ENCODE data around the gene KCNT2. TPM values are rescaled to one million over a fixed set of nuclear protein-coding genes. Genes with fewer than 3 reads are reported as not detected.

Gene KCNT2
- total RNA-seq, 2 experiments from 2014 or later = not detected

DNA sequence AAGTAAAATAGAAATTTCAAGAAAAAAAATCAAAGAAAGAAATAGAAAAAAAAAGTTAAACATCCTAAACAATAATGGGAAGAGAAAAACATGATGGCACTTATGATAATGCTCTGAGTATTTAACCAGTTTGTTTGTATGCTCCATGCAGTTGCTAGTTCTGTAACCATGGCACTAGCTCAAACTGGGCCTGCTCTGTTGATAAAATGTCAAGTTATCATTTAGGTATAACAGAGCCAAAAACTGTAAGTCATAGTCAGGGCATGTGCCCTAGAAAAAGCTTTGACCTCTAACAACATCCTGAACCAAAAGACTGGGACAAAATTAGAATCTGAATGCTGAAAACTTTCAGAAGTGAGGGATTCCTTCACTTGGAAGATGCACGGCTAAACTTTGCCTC, 148.9 kb downstream of the KCNT2 start:
- CTCF ChIA-PET = no interaction called here
- POLR2A ChIA-PET = no interaction called here

GRCh38 chr1:196454792-196455191, 153.4 kb downstream of the KCNT2 start:
- CTCF ChIA-PET = no interaction called here
- POLR2A ChIA-PET = no interaction called here

DNA sequence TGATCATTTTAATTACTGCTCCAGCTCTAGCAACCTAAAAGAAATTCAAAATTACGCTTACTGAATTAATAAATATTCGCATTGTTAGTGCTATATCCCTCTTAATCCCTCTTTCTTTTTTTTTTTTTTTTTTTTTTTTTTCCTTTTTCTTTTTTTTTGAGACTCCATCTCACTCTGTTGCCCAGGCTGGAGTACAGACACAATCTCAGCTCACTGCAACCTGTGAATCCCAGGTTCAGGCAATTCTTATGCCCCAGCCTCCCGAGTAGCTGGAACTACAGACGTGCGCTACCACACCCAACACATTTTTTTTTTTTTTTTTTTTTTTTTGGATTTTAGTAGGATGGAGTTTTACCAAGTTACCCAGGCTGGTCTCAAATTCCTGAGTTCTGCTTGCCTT, 157.1 kb downstream of the KCNT2 start:
- POLR2A ChIA-PET = no interaction called here

DNA sequence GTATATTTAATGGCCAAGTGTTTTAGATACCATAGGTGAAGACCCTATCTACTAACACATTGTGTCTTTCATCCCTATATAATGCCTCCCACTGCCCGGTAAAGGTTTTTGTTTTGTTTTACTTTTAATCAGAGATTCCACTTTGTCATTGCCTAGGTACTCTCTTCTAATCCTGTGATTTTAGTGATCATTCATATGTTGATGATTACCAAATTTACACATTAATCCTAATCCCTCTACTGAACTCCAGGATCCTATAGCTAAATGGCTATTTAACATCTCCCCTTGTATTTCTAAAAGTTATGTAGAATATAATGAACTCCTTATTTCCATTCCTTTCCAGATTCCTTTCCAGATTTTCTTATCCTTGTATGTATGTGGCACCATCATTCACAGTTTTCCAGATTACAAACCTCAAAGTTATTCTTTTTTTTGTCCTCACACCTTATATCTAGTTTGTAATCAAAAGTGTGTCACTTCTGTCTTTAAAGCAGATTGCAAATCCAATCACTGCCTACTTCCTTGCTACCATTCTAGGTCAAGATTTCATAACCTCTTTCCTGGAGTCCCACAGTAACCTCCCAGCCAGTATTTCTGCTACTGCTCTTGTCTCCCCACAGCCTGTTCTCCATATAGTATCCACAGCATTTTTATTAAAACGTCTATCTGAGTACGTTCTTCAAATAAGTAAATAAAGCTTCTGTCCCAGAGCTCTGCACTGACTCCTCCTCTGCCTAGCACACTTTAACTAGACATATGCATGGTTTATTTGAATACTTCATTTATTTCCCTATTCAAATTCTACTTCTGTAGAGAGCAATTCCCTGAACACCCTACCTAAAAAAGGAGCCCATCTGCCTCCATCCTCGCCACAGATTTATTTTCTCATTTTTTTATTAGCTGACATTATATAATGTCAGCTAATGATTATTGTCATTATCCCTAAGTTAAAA, 157.8 kb downstream of the KCNT2 start:
- POLR2A ChIA-PET = no interaction called here
- CTCF ChIA-PET = no interaction called here

More for the DNA sequence above, 157.1 kb downstream of the KCNT2 start:
- CTCF ChIA-PET = no interaction called here

DNA sequence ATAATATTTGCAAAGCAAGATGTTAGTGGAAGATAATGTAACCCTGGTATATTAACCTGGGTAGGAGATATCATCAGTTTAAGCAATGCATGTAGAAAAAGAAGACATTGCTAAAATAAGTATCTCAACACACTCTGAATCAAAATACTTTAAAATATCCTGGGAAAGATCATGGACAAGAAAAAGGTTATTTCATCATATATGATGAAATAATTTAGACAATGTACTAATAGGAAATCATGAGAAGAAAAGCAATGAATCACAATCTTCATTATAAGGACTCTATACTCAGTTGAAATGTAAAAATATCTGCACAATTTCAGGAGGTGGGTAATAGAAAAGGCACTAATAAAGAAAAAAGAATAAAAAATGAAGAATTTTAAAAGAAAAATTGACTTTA, 158.8 kb downstream of the KCNT2 start:
- ChIA-PET CTCF (no interaction called here), POLR2A (no interaction called here)

DNA sequence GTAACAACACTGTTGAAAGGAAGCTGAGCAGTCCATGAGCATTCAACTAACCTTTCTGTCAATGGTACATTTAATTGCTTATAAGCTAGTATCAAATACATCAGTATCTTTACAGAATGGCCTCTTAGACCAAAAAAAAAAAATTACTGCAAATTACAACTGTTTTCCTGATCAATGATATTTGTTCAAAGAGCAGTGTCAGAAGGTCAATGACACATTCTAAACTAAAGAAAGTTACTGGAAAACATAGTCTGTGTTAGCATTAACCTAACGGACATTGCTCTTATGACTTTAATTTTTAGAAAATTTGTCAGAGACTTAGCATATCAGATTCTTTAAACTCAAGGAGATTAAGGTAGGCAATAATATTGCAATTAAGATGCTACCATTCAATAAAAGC, 162.5 kb downstream of the KCNT2 start:
- CTCF ChIA-PET = no interaction called here
- POLR2A ChIA-PET = no interaction called here

- ChIA-PET POLR2A (no interaction called here), CTCF (no interaction called here)
These were observed 163.6 kb downstream of the KCNT2 start for GRCh38 chr1:196444634-196445033.

DNA sequence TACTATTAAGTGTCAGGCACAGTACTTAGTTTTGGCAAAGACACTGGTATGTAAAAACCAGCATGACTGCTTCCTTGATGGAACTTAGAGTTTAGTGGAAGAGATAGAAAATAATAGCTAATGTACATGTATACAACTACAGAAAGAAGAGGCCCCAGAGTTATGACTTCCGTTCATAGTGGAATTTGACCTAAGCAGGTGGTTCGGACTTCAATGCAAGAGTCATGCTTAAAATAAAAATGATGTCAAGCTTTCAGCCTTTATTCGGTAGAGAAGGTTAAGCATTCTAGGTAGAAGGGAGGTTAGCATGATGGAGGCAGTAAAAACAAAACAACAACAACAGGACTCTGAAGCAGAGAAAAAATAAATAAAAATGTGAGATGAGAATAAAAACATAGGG, 165.9 kb downstream of the KCNT2 start:
- POLR2A ChIA-PET = no interaction called here
- CTCF ChIA-PET = no interaction called here

- POLR2A ChIA-PET = no interaction called here
- CTCF ChIA-PET = no interaction called here
These were observed 167.5 kb downstream of the KCNT2 start for GRCh38 chr1:196440711-196441110.

- ChIA-PET CTCF (no interaction called here), POLR2A (no interaction called here)
These were observed 169.9 kb downstream of the KCNT2 start for GRCh38 chr1:196438329-196438728.

DNA sequence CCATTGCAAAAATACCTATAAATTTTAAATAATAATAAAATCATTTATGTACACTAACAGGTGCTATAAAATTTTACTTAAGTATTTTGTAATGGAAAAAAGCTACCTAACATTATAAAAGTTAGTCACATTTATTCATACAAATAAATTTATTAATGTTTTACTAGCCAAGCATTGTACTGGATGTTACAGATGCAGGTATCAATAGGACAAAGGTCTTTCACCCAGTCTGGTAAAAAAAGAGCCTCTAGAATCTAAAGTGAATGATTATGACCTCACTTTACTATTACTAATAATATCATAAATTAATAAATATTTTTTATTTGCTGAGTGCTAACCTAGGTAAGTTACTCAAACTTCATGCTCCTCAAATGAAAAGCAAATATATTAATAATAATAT, 170.6 kb downstream of the KCNT2 start:
- CTCF ChIA-PET = interaction anchor here (0.6 kb wide), 1 partner anchor 43 kb away, joined by 3 read pairs; no protein-coding TSS in a partner anchor
- POLR2A ChIA-PET = no interaction called here

- CTCF ChIA-PET = no interaction called here
- POLR2A ChIA-PET = no interaction called here
These were observed 175.2 kb downstream of the KCNT2 start for GRCh38 chr1:196433000-196433399.

- POLR2A ChIA-PET = no interaction called here
- CTCF ChIA-PET = no interaction called here
These were observed 180.1 kb downstream of the KCNT2 start for GRCh38 chr1:196427976-196428734.

DNA sequence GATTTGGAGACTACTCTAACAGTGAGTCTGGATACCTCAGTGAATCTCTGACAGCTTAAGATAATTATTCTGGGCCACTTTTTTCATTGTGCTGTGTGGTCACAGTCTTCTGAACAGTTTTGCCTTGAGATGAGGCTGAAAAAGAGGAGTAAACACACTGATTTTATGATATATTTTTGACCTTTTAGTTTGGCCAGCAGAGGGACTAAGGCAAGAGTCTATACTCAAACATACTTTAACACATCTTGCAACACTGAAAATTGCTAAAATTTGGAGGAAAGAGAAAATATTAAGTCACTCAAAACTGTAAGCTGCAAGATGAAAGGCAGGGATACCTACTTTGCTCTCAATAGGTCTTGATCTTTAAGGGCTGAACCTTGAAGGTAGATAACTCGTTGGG, 182.7 kb downstream of the KCNT2 start:
- ChIA-PET CTCF (no interaction called here), POLR2A (no interaction called here)

DNA sequence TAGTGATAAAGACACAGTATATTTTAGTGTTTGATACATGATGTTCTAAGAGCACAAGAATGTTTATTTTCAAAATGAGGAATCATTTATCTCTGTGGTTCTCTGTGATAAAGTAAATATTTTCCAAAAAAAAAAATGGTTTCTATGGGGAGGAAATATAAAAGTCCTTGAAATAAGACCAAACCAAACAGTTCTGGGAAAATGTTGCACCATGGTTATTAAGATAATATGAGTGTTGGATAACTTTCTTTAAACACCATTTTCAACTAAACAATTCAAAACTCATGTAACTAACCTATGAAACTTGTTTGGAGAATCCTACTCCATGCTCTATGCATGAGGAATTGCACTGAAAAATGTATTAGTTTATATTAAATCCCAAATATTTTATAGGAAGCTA, 184.6 kb downstream of the KCNT2 start:
- ChIA-PET CTCF (no interaction called here), POLR2A (no interaction called here)

- POLR2A ChIA-PET = no interaction called here
- CTCF ChIA-PET = no interaction called here
These were observed 189.5 kb downstream of the KCNT2 start for GRCh38 chr1:196418772-196419171.

DNA sequence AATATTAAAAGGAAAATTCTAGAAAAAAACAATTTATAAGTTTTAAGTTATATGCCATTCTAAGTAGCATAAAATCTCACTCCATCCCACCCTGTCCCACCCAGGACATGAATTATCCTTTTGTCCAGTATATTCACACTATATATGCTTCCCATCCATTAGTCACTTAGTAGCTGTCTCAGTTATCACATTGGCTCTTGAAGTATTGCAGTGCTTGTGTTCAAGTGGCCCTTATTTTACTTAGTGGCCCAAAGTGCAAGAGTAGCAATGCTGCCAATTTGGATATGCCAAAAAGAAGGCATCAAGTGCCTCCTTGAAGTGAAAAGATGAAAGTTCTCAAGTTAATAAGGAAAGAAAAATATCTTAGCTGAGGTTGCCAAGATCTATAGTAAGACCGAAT, 192.3 kb downstream of the KCNT2 start:
- ChIA-PET CTCF (no interaction called here), POLR2A (no interaction called here)

DNA sequence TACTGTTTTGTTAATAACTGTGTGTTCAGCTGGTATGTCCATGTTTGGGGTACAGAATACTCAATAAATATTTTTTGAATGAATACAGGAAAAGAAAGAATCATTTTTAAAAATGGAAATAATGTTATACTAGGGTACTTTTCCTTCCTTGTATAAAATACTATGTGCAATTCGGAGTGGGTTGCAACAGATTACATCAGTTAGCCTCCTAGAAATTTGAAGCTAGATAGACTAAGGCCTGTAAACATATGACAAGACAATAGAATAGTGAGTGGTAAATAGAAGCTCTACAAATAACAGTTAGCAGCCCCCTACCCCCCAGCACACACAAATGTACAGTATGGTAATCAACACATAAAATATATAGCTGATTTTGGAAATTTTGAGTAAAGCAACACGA, 195.9 kb downstream of the KCNT2 start:
- POLR2A ChIA-PET = no interaction called here
- CTCF ChIA-PET = no interaction called here

DNA sequence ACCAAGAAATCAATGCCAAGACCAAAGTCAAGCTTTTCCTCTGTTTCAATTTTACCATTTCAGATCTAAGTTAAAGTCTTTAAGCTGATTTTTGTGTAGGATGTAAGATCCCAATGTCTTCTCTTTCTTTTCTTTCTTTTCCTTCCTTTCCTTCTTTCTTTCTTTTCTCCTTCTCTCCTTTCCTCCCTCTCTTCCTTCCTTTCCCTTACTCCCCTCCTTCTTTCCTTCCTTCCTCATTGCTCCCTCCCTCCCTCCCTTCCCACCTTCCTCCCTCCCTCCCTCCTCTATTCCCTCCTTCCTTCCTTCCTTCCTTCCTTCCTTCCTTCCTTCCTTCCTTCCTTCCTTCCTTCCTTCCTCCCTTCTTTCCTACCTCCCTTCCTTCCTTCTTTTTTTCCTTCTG, 197.5 kb downstream of the KCNT2 start:
- CTCF ChIA-PET = no interaction called here

GRCh38 chr1:196409586-196409985, 198.7 kb downstream of the KCNT2 start:
- POLR2A ChIA-PET = no interaction called here
- CTCF ChIA-PET = no interaction called here

More for the DNA sequence above, 197.5 kb downstream of the KCNT2 start:
- POLR2A ChIA-PET = no interaction called here

DNA sequence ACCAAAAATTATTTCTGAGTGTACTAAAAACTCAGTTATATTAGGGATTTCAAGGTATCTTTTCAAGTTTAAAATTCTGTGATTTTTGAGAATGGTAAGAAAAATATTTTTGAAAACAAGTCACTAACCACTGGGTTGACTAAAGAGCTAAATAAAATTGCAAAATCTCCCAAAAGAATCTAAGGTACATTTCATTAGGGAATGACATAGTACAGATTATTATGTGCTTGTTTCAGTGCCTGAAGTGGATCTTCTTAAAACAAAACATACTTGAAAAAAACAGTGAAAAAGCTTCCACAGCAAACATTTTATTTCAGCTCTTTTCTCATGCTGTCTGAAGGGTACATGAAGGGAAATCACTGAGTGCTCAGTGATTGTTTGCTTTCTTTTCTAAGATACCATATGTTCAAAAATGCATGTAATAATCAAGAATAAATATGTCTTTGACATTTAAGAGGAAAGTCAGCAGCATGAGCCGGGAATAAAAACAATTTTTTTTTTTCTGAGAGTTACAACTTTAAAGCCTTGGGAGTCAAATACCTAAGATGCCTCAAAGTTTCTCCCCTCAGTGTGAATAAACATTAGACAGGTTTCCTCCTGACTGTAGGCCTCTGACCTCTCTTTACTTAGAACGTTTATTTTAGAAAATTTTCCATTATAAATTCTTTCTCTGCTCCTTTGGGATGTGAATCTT, 200.7 kb downstream of the KCNT2 start:
- CTCF ChIA-PET = no interaction called here
- POLR2A ChIA-PET = no interaction called here
